ENCODE data around the gene FAM20B. TPM values are rescaled to one million over a fixed set of nuclear protein-coding genes. Genes with fewer than 3 reads are reported as not detected.

Gene FAM20B
- total and polyA plus RNA-seq, 2 of the 8 experiments (the other 6 are each of a cell fraction or from before 2014, with no cell fraction given), result 8.3 to 36.6 TPM

DNA sequence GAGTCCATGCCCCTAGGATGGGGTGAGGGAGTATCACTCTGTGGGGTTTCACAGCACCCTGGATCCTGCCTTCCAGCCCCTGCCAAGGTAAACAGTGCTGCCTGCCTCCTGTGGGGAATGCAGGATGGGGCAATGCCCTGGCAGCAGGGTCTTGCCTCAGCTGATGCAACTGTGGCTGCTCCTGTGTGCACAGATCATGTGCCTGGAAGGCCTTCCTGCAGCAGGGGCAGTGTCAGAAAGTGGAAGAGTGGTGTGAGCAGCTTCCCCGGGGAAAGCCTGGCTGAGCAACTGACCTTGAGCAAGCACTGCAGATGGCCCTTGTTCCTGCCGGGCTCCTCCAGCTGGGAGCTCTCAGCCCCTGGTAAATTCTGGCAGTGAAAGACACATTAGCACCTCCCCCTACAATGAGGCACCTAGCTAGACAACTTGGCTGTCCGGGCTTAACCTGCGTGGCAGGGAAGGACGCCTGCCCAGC is 66.0 kb downstream of the FAM20B start:
- Histone ChIP-seq H3K4ac (replicated peaks; ENCODE audit: insufficient read length, low read depth, low read length) (no peak overlapping the region), H4K5ac (ENCODE audit: insufficient read length, low read depth, low read length) (no peak overlapping the region), H4K8ac (ENCODE audit: extremely low read depth, insufficient read depth, low read length) (no peak overlapping the region), H3K14ac (ENCODE audit: insufficient read length) (no peak overlapping the region), H3K9me3 (ENCODE audit: insufficient read depth in 2 of 2, low read depth in 1 of 2, low read length in 1 of 2) (no peaks in the 10 kb centered on the region), H2BK12ac (ENCODE audit: low read depth, low read length) (no peak overlapping the region), H3K4me2 (ENCODE audit: insufficient read depth in 1 of 2, low read depth in 2 of 2, low read length in 2 of 2) (no peak overlapping the region), H3K79me2 (ENCODE audit: control insufficient read depth in 1 of 2, insufficient read depth in 2 of 2, low read length in 2 of 2) (peaks cover 0 to 17% of the 10 kb centered on the region in 2 experiments; a peak in 1 of 4 replicates), H4K20me1 (replicated peaks in 1 of 2; ENCODE audit: control insufficient read depth in 1 of 2, insufficient read depth in 2 of 2, low read length in 2 of 2) (peaks cover 5 to 7% of the 10 kb centered on the region in 2 experiments), H3K27me3 (replicated peaks in 1 of 4; ENCODE audit: control insufficient read depth in 3 of 4, extremely low read depth in 1 of 4, insufficient read depth in 3 of 4, low read length in 3 of 4) (no peaks in the 10 kb centered on the region), H3K23ac (ENCODE audit: insufficient read length) (no peak overlapping the region), H3K36me3 (ENCODE audit: control insufficient read depth in 2 of 4, insufficient read depth in 4 of 4, low read length in 3 of 4) (peaks cover 9 to 39% (median 30%) of the 10 kb centered on the region in 4 experiments), H3K27ac (ENCODE audit: low read depth, low read length) (no peak overlapping the region; the same call in 1 of the 2 replicates), H3K79me1 (ENCODE audit: low read depth, low read length) (peaks cover 8% of the 10 kb centered on the region; the same call in 1 of the 2 replicates), H2BK20ac (ENCODE audit: low read length) (no peak overlapping the region), H2BK5ac (ENCODE audit: low read depth, low read length) (no peak overlapping the region; the same call in 1 of the 2 replicates), H4K91ac (replicated peaks; ENCODE audit: insufficient read length, low read length) (no peak overlapping the region), H3K23me2 (ENCODE audit: low read depth, low read length) (no peaks in the 10 kb centered on the region; the same call in 1 of the 2 replicates), H3K18ac (ENCODE audit: extremely low read depth, low read length) (no peak overlapping the region), H2BK120ac (replicated peaks; ENCODE audit: low read depth, low read length) (no peak overlapping the region), H3K56ac (replicated peaks; ENCODE audit: insufficient read length, low read depth, low read length) (no peak overlapping the region), H3K9ac (replicated peaks in 1 of 4; ENCODE audit: extremely low read depth in 1 of 4, low read depth in 3 of 4, low read length in 3 of 4) (no peak overlapping the region), H3K4me3 (ENCODE audit: extremely low read depth in 1 of 4, insufficient read depth in 2 of 4, low read depth in 3 of 4, low read length in 4 of 4) (no peak overlapping the region), H2AK5ac (ENCODE audit: low read depth, low read length) (no peak overlapping the region), H3K4me1 (replicated peaks in 1 of 4; ENCODE audit: control insufficient read depth in 3 of 4, insufficient read depth in 4 of 4, low read length in 3 of 4) (peaks cover 0 to 19% (median 12%) of the 10 kb centered on the region in 4 experiments; a peak in 6 of 7 replicates), H2AFZ (ENCODE audit: low read length) (no peak overlapping the region), H2BK15ac (ENCODE audit: low read length) (no peak overlapping the region)
- TF ChIP-seq RXRA (IDR thresholded peaks at IDR 0.05; ENCODE audit: insufficient read depth, low read depth, low read length) (no peak), KDM4A (IDR thresholded peaks at IDR 0.05; ENCODE audit: low read depth, low read length, severe bottlenecking) (no peak), YY1 (IDR thresholded peaks at IDR 0.05; ENCODE audit: low read depth, low read length) (no peak), ASH2L (IDR thresholded peaks at IDR 0.05; ENCODE audit: low read length) (no peak), CREB1 (IDR thresholded peaks at IDR 0.05) (no peak), SP1 (IDR thresholded peaks at IDR 0.05; ENCODE audit: low read depth, low read length) (no peak)
- DNase-seq (ENCODE audit: low read depth in 1 of 2, low spot score in 2 of 2) (no peak), FAIRE-seq (no peak)
- 98% methylated on average over 5 of the region's 5 CpGs; no CpG with 5 or more reads in 1 of the 2 experiments for WGBS, 2 experiments (ENCODE audit: extremely low coverage in 1 of 2, insufficient coverage in 1 of 2, insufficient read length in 1 of 2, insufficient replicate concordance in 2 of 2, low coverage in 1 of 2, low lambda C conversion rate in 2 of 2, missing lambda C conversion rate in 1 of 2)
- POLR2A ChIA-PET (ENCODE audit: partially characterized antibody), result interaction anchor here (0.8 to 2.2 kb wide), 3 partner anchors 8 to 10 kb away, joined by 3 to 6 read pairs (median 4); partner anchors contain the start of gene TOR3A
- CTCF ChIA-PET (ENCODE audit: partially characterized antibody), result interaction anchor here (5.7 kb wide), 1 partner anchor 15 kb away, joined by 41 read pairs; no protein-coding TSS in a partner anchor
